HG03066 (cell line): Measurements from ENCODE around the gene COL4A2.

Experiments used
- ATAC-seq: cut with Tn5 transposase; IDR thresholded peaks from one replicate; pipeline ENCODE4 v1.9.1; 2021; ENCODE audit warnings: low read depth; ENCODE audit not compliant: unreplicated experiment

COL4A2 gene

DNA sequence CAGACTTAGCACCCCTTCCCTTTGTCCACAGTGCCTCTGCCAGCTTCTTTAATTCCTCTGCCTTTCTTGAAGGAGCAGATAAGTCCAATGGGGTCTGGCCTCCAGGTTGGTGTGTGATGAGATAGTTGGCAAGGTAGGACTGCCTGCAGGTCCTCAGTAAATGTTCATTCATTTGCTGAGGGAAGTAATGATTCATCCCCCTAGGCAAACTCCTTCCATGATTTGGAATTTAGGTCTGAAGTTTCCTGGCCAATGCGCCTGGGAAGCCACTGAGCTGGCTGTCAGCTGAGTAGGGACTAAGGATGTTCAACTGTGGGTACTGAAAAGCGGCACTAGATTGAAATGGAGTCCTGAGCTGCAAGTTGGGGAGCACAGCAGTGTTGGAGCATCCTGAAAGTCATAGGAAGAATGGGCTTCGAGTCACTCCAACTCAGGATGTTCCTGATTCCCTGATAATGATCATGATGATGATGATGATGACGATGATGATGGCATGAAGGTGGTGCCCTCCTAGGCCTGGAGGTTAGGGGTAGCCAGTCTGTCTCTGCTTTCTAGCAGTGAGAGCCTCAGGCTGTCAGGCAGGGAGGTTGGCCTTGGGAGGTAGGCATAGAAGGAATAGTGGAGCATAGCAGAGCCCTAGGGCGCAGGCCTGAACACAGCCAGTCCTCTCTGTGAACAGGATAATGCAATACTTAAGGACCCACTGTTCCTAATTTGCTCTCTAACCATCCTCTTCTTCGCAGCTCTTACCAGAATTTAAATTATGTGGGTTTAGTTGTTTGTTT is 44.7 kb downstream of the COL4A2 start:
- ATAC-seq = no peak

DNA sequence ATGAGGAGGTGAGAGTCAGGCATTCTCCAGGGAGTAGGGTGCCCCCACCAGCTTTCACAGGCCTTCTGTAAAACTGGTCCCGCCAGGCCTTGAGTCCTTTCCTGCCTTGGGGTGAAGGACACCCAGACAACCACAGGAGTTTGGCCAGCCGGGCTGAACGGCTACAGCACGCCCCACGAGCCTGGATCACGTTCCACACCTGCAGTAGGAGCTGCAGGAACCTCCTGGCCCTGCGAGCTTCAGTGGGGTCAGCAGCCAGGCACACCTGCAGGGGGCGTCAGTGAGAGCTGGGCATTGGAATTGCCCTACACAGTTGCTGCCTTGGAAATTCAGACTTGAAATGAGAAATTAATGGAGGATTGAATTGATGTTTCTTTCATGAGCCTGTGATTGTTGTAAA is 45.7 kb downstream of the COL4A2 start:
- ATAC-seq = no peak

DNA sequence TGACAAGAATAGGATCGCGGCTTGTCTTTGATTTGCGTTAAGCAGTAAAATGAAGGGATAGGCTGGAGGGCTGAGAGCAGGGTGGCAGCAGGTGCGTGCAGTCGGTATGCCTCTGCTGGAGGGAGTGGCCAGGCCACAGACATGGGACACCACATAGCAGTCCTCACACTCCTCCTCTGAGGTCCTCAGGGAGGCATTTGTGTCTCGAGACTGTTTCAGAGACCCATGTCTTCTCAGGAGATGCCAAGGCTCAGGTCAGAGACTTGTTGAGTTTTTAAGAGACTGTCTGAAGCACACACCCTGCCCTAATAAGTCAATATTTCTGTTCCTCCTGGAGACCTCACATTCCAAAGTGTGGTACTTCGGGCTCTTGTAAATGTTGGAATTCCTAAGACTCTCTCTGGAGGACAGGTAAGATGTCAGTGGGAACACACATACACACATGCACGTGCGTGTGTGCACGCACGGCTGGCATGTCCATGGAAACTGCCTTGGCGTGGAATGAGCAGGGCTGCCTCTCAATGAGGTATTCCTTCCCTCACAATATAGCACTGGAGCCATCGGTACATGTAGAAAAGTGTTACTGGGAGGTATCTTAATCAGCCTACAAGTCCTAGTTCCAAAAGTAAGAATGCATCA is 46.4 kb downstream of the COL4A2 start:
- no peak for ATAC-seq

DNA sequence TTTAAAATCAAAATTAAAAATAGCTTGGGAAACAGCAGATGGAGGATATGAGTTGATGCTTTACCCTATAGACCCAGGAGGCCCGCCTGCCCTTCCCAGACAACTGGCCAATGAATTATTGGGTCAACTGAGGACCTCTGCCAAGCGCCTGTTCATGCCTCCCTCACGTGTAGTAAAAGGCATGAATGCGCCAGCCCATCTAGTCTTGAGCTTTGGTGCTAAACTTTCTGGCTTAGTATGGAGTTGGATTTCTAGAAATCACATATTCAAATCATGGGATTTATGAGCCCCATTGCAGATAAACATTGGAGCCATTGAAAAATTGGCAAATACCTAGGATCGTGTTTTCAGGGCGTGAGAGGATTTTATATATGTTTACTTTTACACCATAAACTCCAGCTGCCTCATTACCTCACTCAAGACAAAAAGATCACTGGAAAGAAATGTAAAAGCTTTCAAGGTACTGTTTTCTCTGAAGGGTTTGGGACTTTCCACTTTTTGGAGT is 47.1 kb downstream of the COL4A2 start:
- no peak for ATAC-seq

DNA sequence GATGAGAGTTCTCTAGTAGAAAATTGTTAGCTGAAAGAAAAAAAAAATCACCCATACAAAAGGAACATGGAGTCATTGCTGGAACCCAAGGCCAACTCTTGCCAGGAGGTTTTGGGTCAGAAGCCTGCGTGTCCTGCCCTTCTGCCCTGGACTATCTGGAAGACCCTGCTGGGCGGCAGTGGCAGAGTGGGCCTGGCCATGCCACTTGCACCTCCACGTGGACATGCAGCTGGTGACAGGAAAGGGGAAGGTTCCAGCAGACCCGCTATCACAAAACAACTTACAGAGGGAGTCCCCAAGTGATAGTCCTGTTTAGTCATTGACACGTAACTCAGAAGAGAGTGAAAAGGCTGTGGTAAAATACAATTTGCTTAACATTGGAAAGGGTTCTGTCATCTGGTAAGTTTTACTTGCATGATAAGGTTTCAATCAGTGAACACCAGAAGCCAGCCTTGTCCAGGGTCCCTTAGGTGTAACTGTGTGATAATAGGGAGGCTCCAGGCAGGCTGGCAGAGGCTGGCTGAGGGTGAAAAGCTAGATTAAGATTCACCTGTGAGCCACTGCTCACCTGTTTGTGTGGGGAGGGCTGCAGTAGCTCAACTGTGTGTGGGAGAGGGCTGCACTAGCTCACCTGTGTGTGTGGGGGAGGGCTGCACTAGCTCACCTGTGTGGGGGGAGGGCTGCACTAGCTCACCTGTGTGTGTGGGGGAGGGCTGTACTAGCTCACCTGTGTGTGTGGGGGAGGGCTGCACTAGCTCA is 47.8 kb downstream of the COL4A2 start:
- no peak for ATAC-seq

DNA sequence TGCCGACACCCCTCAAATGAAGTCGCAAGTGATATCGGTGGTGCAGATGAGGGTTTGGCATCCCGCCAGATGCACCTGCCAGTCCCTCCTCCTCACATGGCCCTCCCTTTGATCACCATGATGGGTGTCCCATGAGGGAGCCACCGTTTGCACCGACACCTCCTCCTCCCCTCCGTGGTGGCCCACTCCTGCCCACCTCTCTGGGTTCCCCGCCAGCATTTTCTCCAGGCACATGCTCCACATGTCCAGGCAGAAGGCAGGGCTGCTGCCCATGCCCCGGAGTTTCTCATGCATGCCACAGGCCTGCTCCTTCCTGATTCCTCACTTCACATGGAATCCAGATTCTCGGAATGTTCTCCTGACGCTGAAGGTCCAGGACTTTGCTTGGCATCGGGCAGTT is 49.3 kb downstream of the COL4A2 start:
- no peak for ATAC-seq

DNA sequence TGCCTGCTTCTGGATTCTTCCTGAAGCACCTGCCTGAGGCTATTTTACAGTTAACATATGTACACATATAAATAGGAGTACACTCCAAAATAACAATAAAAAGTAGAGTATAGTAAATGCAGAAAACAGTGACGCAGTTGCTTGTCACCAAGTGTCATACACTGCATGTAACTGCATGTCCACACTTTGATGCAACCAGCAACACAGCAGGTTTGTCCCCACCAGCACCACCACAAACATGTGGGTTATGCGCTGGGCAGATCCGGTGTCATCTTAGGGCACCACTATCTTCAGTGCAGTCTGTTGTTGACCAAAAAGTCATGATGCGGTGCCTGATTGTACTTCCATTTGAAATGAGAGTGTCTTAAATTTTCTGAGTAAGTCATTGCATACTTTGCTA is 51.3 kb downstream of the COL4A2 start:
- ATAC-seq = no peak

DNA sequence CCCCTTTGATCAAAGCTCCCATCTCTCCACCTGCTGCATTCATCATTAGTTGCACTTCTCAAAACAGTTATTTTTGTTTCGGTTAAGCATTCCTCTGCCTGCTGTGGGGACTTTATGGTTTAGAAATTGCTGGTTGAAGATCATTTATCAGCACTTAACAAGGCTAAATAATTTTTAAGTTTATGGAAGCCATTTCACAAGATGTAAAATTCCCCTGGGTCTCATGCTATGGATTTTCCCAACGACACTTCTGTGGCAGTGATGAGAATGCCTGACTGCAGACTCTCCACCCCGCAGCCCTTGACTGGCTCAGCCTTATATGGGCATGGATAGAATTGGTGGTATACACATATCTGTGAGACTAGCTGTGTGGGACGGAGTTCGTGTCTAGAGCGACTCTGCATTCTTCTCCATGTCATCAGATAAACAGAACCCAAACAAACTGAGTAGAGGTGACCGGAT is 52.8 kb downstream of the COL4A2 start:
- ATAC-seq = no peak

DNA sequence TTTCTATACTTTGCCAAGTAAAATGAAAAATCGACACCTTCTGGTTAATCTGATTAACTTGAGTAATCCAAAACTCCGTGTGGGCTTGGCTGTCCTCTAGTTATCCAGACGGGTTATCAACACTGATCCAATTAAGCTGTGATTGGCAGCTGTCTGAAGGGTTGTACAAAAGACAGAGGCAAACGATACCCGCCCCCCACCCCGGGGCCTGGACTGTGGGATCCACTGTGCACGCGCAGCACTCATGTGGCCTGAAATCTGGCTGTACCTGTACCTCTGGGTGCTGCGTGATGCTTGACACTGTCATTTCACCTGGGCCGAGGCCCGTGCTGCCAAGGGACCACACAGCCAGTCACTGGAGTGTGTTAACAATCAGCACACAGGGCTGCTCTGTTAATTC is 53.5 kb downstream of the COL4A2 start:
- no peak for ATAC-seq

DNA sequence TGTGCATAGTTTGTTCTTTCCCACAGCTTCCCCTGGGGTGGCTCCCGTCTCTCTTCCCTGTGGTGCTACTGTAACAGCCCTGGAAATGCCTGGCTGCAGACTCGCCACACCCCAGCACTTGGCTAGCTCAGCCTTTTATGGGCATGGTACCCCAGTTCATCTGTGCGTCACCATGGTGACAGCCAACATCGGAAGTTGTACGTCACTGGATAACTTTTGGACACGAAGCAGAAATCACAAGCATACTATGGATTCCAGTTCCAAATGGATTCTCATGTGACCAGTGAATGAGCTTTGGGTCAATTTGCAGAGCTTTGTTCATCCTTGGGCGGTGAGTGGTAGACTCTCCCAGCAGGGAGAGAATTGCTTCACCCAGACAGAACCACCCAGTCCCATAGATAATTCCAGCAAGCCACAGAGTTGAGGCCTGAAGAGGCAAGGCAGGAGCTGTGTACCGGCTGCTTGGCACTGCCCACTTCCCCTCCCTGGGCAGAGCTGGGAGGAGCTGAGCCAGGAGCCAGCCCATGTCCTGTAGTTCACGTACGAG is 54.4 kb downstream of the COL4A2 start:
- ATAC-seq = no peak

DNA sequence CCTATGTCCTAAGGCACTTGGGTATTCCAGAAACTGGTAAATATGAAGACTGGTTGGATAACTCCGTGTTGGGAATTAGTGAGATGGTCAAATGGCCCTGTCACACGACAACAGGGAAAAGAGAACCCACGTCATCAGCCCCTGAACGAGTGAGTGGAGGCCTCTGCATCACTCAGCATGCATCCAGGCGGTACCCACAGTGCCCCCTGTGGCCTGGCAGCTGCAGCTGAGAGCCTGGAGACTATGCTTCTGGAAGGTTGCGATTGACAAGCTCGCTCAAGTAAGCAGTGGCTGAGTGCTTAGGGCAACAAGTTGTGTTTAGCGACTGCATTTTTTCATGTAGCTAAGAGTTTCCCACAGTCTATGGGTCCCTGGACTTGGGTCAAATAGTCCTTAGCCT is 55.9 kb downstream of the COL4A2 start:
- ATAC-seq = no peak

DNA sequence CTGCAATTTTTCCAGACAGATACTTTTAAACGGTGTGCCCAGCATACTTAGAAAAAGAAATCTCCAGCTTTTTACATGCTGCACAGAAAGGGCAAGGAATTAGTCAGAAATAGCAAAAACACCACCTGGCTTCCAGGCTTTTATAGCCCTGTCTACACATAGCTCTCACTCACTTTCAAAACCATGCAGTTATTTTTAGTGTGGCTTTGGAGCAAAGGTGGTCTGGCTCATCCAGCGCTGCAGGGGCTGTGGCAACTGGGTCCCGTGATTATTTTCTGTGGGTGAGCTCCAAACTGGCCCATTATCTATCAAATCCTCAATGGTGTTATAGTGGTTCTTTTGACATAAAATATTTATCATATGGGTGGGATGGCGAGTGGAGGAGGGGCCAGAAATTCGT is 57.0 kb downstream of the COL4A2 start:
- ATAC-seq = no peak

DNA sequence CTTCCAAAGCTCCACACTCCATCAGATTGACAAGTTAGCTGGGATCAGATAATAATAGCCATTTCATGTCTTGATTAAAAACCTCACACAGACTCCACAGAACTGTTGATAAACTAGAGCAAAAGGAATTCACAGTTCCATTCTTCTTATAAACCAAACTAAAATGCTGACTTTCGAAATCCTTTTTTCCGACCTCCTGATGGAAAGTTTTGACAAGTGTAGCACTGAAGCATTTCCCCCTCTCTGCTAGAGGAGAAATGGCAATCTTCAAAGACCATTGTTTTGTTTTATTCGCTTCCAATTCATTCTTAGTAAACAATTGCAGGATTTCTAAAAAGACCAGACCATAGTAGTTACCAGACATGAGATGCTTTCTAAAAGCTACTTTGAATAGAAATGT is 58.8 kb downstream of the COL4A2 start:
- ATAC-seq = no peak

DNA sequence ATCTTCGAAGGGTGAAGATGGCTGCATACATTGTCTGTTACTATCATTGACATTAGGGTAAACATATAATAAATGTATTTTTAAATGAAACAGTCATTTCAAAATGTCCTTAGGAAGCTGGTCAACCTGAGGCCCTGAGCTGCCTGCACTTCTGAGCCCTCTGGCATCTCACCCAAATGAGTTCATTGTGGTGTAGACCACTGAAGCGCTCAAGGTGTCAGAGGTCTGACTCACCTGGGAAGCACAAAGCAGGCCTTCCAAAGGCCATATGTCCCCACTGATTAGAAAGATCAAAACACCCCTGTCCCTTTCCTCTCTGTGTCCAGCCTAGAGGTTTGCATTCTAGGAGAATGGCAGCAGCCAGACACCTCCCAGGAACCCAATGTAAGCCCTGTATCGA is 59.6 kb downstream of the COL4A2 start:
- ATAC-seq = no peak

DNA sequence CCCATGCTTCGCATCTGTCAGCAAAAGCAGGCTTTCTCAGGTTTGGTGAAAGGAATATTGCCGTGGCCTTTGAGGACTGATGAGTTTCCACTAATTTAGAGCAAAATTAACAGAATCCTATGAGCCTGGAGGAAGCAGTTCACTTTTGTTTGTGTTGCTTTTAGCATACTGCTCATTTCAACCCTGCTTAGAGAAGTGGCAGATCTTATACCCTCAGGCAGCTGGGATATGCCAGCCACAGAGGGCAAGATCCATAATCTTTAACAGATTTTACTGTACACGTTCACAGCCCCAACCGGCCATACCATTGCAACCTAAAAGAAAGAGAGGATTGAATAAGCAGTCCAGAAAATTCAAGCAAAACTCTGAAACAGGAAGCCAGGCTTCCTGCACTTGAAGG is 60.5 kb downstream of the COL4A2 start:
- ATAC-seq = no peak

DNA sequence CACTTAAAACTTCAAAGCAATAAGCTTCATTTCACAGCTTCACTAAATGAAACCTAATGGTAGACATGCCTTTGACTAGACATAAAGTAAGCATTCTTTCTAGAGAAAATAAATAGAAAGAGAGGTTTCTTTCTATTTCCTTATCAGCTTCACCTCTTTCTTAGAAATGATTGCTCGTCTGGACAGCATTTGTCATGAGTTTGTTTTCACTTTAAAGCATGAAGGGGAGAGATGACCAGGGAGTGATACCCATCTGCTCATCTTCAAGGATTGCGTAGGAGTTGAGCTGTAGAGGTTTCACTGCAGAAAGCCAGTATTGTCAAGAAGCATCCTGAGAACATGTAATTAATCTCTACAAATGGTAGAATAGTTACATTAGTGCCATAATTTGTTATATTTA is 61.3 kb downstream of the COL4A2 start:
- ATAC-seq = no peak

DNA sequence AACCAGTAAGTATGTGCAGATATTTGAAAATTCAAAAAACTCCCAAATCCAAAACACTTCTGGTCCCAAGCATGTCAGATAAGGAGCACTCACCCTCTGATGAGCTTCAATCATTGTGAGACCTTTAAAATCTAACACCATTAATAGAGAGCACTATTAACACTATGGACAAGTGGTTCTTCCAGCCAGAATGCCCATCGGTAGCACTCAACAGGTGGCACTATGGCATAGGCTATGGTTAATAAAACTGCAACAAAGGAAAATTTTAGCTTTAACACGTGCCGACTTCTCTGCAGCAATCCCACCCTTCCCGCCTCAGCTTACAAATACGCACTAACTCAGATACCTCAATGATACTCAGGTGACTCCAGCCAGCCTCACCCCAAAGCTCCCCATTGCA is 62.3 kb downstream of the COL4A2 start:
- no peak for ATAC-seq

DNA sequence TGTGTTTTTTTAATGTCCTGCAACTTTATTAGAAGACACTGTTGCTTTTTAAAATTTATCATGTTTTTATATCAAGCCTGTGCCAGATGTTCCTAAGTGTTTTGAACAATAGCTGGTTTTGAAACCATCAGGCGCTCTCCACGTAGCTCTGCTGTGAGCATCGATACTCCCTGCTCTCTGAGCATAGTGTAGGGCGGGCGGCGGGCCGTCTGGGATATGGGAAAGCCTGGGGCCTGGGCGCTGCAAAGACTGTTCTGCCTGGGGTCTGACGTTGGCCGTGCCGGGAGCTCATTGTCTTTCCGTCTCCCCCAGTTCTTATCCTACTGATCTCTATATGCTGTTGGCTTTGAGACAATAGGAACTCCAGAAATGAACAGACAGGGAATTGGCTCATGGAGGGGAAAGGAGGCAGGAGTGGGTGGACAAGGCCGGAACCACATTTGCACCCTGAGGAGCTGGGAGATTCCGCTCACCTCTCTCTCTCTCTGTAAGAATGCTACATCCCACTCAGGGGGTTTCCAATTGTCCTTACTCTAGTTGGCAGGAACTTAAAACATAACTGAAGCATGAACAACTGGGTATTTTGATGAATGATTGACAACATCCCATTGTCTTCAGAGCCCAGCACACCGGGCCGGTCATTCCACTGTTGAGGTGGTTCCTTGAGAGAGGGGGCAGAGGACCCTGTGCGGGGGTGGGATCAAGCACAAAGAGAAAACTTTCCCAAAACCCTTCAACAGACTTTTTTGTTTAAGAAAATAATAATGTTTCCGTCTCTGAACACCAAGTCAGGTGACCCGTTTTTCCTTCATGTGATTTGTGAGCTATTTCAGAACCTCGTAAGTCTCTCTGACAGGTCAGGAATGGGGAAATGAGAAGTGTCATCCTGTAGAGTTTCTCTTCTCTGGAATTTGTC is 64.7 kb downstream of the COL4A2 start:
- ATAC-seq = no peak

DNA sequence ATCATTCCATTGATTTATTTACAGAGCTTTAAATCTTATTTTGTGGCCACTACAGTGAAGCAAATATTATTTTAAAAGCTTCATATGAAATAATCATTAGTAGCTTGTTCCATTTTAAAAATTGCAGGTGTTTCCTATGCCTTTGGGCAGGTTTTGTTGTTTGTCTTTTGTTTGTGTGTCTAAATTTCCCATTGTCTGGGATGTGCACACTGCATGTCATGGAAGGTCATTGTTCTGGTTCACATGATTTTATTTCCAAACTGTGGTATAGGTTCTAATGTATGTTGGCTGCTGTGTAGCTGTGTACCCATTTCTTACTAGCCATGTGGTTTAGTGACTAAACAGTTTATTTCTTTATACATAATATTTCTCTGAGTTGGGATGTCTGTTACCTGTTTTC is 65.6 kb downstream of the COL4A2 start:
- ATAC-seq = no peak

DNA sequence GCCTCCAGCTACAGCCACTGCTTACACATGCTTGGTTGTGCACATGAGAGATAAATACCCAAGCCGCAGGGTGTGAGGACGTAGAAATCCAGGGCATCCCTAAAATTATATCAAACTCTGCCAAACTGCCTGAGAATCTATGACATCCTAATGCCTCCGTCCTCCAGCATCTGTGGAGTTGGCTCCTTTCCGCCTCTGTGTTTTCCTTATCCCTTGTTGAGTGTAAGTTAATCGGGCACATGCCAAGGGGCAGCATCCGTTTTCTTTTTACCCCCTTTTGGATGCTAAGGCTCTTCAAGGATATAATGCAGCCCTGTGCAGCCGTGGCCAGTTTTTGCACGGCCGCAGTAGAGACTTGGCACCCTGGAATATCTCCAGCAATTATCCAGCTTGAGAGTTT is 66.5 kb downstream of the COL4A2 start:
- ATAC-seq = no peak
